WTC11 (cell line): Measurements from ENCODE around the gene MYMX. TPM values are rescaled to one million over a fixed set of nuclear protein-coding genes. Genes with fewer than 3 reads are reported as not detected.
"Not testable (repeated sequence)": the region's sequence is repeated elsewhere in the genome, so short reads cannot be mapped to it uniquely, and the experiment has no call there.

ENCODE experiments used
- ATAC-seq: fragments of 200-7000 bp; cut with Tn5 transposase; 2 replicates; pipeline ENCODE4 v1.10.0; 2021; ENCODE audit warnings: mild to moderate bottlenecking, moderate library complexity
- CTCF ChIA-PET: fragments of 300-600 bp; sonication (Branson Sonifier 250); formaldehyde crosslinking; loops from one replicate; lab custom pipeline; 2021; ENCODE audit warnings: antibody characterized with exemption; lab: Charles Lee
- POLR2A ChIA-PET: fragments of 350-600 bp; sonication (Branson Sonifier 250); formaldehyde crosslinking; loops from one replicate; lab custom pipeline; 2021; ENCODE audit warnings: antibody characterized with exemption; lab: Charles Lee
- DNase-seq: peaks from one replicate; pipeline ENCODE4 v3.0.0; 2021; ENCODE audit warnings: low spot score
- H3K27ac Mint-ChIP-seq: 2 replicates; pipeline ENCODE4 v1.8.0; 2021; ENCODE audit warnings: mixed read lengths
- H3K27me3 Mint-ChIP-seq: 2 replicates; pipeline ENCODE4 v1.8.0; 2021; ENCODE audit warnings: low read depth, mild to moderate bottlenecking, moderate library complexity, mixed read lengths
- H3K36me3 Mint-ChIP-seq: 2 replicates; pipeline ENCODE4 v1.8.0; 2021; ENCODE audit warnings: mixed read lengths
- H3K4me1 Mint-ChIP-seq: 2 replicates; pipeline ENCODE4 v1.8.0; 2022; ENCODE audit warnings: mixed read lengths
- H3K4me3 Mint-ChIP-seq: 2 replicates; pipeline ENCODE4 v1.8.0; 2021; ENCODE audit warnings: mild to moderate bottlenecking, moderate library complexity, mixed read lengths
- H3K9me3 Mint-ChIP-seq: 2 replicates; pipeline ENCODE4 v1.8.0; 2021; ENCODE audit warnings: mixed read lengths
- CREM ChIP-seq: sonication (generic); formaldehyde crosslinking; IDR thresholded peaks from 2 replicates; pipeline ENCODE4 v1.8.1; 2022; ENCODE audit warnings: mild to moderate bottlenecking, missing genetic modification reagents, moderate library complexity
- FOXJ3 ChIP-seq: sonication (generic); formaldehyde crosslinking; IDR thresholded peaks from 2 replicates; pipeline ENCODE4 v1.9.0; 2021; ENCODE audit warnings: missing genetic modification reagents, mild to moderate bottlenecking, borderline replicate concordance
- FOXK1 ChIP-seq: sonication (generic); formaldehyde crosslinking; IDR thresholded peaks from 2 replicates; pipeline ENCODE4 v1.8.0; 2022; ENCODE audit warnings: mild to moderate bottlenecking, moderate library complexity, missing genetic modification reagents
- MXD4 ChIP-seq: fragments of 250-450 bp; sonication (Bioruptor Pico); IDR thresholded peaks from 2 replicates; pipeline ENCODE4 v1.8.0; 2021; ENCODE audit warnings: mild to moderate bottlenecking, moderate library complexity, borderline replicate concordance
- MYBL2 ChIP-seq: sonication (generic); formaldehyde crosslinking; IDR thresholded peaks from 2 replicates; pipeline ENCODE4 v1.8.1; 2023; ENCODE audit warnings: mild to moderate bottlenecking, moderate library complexity, missing genetic modification reagents
- NR3C1 ChIP-seq: sonication (generic); formaldehyde crosslinking; conservative IDR thresholded peaks from 2 replicates; pipeline ENCODE4 v1.8.1; 2023; ENCODE audit warnings: low read depth, mild to moderate bottlenecking, missing genetic modification reagents
- PRRX2 ChIP-seq: fragments of 250-450 bp; sonication (Bioruptor Pico); IDR thresholded peaks from 2 replicates; pipeline ENCODE4 v1.8.0; 2021; ENCODE audit warnings: mild to moderate bottlenecking
- ZBTB21 ChIP-seq: sonication (generic); formaldehyde crosslinking; IDR thresholded peaks from 2 replicates; pipeline ENCODE4 v1.8.1; 2023; ENCODE audit warnings: mild to moderate bottlenecking, missing genetic modification reagents, borderline replicate concordance
- ZNF263 ChIP-seq: sonication (generic); formaldehyde crosslinking; IDR thresholded peaks from 2 replicates; pipeline ENCODE4 v1.8.1; 2022; ENCODE audit warnings: low read depth, mild to moderate bottlenecking, moderate library complexity, missing genetic modification reagents
- ZNF423 ChIP-seq: fragments of 250-450 bp; sonication (Bioruptor Pico); IDR thresholded peaks from 2 replicates; pipeline ENCODE4 v2.1.2; 2022; ENCODE audit warnings: mild to moderate bottlenecking, moderate library complexity
- total RNA-seq: library from RNA; stranded (reverse); gene quantifications from 3 replicates; pipeline ENCODE4 v1.2.3, GENCODE V29; 2021
- TF ChIP-seq, protein P1 (sequence below): sonication (generic); formaldehyde crosslinking; IDR thresholded peaks from 2 replicates; pipeline ENCODE4 v1.8.1; 2022; ENCODE audit warnings: low read depth, mild to moderate bottlenecking, moderate library complexity, missing genetic modification reagents, borderline replicate concordance
- TF ChIP-seq, protein P2 (sequence below): sonication (generic); formaldehyde crosslinking; IDR thresholded peaks from 2 replicates; pipeline ENCODE4 v1.8.0; 2023; ENCODE audit warnings: missing genetic modification reagents
- TF ChIP-seq, protein P3 (sequence below): sonication (generic); formaldehyde crosslinking; IDR thresholded peaks from 2 replicates; pipeline ENCODE4 v1.8.1; 2023; ENCODE audit warnings: mild to moderate bottlenecking, missing genetic modification reagents, moderate library complexity
- TF ChIP-seq, protein P4 (sequence below): sonication (generic); formaldehyde crosslinking; IDR thresholded peaks from 2 replicates; pipeline ENCODE4 v1.8.1; 2023; ENCODE audit warnings: mild to moderate bottlenecking, missing genetic modification reagents, moderate library complexity
- TF ChIP-seq, protein P5 (sequence below): fragments of 250-450 bp; sonication (Bioruptor Pico); IDR thresholded peaks from 2 replicates; pipeline ENCODE4 v2.1.2; 2022; ENCODE audit warnings: mild to moderate bottlenecking, moderate library complexity
- TF ChIP-seq, protein P6 (sequence below): fragments of 250-450 bp; sonication (Bioruptor Pico); conservative IDR thresholded peaks from 2 replicates; pipeline ENCODE4 v1.9.0; 2021; ENCODE audit warnings: mild to moderate bottlenecking
- TF ChIP-seq, protein P7 (sequence below): sonication (generic); formaldehyde crosslinking; IDR thresholded peaks from 2 replicates; pipeline ENCODE4 v1.8.1; 2023; ENCODE audit warnings: mild to moderate bottlenecking, moderate library complexity, missing genetic modification reagents
- TF ChIP-seq, protein P8 (sequence below): sonication (generic); formaldehyde crosslinking; IDR thresholded peaks from 2 replicates; pipeline ENCODE4 v1.8.1; 2022; ENCODE audit warnings: missing genetic modification reagents, borderline replicate concordance
- TF ChIP-seq, protein P9 (sequence below): fragments of 250-450 bp; sonication (Bioruptor Pico); IDR thresholded peaks from 2 replicates; pipeline ENCODE4 v1.9.0; 2021; ENCODE audit warnings: mild to moderate bottlenecking
- TF ChIP-seq, protein P10 (sequence below): sonication (generic); formaldehyde crosslinking; IDR thresholded peaks from 2 replicates; pipeline ENCODE4 v1.8.1; 2022; ENCODE audit warnings: mild to moderate bottlenecking, missing genetic modification reagents, moderate library complexity, borderline replicate concordance

MYMX gene
- total RNA-seq, 1 experiment from 2014 or later: 3.9 TPM

DNA sequence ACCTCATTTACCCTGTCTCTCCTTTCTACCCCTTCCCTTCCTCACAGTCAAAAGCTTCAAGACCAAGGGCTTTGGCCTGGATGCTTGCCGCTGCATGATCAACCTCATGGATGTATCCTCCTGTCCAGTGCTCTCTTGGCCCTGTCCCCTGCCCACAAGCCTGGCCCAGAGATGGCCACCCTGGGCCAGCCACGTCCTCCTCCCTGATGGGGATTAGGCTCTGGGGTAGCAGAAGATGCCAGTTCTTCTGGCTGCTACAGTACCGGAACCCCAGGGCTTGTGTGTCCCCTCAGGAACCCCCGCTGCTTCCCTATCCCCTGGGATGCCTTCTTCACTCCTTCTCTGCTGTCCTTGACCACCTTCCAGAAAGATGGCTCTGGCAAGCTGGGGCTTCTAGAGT, 35.8 kb upstream of the MYMX start:
- H3K27me3 Mint-ChIP-seq: peaks cover 1% of the 10 kb centered on the region; the same call in 1 of the 2 replicates
- TF ChIP-seq, protein P1, sequence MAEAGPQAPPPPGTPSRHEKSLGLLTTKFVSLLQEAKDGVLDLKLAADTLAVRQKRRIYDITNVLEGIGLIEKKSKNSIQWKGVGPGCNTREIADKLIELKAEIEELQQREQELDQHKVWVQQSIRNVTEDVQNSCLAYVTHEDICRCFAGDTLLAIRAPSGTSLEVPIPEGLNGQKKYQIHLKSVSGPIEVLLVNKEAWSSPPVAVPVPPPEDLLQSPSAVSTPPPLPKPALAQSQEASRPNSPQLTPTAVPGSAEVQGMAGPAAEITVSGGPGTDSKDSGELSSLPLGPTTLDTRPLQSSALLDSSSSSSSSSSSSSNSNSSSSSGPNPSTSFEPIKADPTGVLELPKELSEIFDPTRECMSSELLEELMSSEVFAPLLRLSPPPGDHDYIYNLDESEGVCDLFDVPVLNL (CRISPR knock-in tag): no peak
- TF ChIP-seq MXD4: no peak
- TF ChIP-seq ZNF263 (CRISPR knock-in tag): no peak
- TF ChIP-seq, protein P2, sequence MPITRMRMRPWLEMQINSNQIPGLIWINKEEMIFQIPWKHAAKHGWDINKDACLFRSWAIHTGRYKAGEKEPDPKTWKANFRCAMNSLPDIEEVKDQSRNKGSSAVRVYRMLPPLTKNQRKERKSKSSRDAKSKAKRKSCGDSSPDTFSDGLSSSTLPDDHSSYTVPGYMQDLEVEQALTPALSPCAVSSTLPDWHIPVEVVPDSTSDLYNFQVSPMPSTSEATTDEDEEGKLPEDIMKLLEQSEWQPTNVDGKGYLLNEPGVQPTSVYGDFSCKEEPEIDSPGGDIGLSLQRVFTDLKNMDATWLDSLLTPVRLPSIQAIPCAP: no peak
- TF ChIP-seq NR3C1 (CRISPR knock-in tag): no peak
- TF ChIP-seq, protein P3, sequence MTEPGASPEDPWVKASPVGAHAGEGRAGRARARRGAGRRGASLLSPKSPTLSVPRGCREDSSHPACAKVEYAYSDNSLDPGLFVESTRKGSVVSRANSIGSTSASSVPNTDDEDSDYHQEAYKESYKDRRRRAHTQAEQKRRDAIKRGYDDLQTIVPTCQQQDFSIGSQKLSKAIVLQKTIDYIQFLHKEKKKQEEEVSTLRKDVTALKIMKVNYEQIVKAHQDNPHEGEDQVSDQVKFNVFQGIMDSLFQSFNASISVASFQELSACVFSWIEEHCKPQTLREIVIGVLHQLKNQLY (CRISPR knock-in tag): no peak
- TF ChIP-seq CREM (CRISPR knock-in tag): no peak
- TF ChIP-seq, protein P4, sequence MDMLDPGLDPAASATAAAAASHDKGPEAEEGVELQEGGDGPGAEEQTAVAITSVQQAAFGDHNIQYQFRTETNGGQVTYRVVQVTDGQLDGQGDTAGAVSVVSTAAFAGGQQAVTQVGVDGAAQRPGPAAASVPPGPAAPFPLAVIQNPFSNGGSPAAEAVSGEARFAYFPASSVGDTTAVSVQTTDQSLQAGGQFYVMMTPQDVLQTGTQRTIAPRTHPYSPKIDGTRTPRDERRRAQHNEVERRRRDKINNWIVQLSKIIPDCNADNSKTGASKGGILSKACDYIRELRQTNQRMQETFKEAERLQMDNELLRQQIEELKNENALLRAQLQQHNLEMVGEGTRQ: no peak
- no peak for TF ChIP-seq FOXJ3 (CRISPR knock-in tag)
- TF ChIP-seq FOXK1: no peak
- no peak for TF ChIP-seq PRRX2 (CRISPR knock-in tag)
- no peak for TF ChIP-seq MYBL2 (CRISPR knock-in tag)
- TF ChIP-seq, protein P5, sequence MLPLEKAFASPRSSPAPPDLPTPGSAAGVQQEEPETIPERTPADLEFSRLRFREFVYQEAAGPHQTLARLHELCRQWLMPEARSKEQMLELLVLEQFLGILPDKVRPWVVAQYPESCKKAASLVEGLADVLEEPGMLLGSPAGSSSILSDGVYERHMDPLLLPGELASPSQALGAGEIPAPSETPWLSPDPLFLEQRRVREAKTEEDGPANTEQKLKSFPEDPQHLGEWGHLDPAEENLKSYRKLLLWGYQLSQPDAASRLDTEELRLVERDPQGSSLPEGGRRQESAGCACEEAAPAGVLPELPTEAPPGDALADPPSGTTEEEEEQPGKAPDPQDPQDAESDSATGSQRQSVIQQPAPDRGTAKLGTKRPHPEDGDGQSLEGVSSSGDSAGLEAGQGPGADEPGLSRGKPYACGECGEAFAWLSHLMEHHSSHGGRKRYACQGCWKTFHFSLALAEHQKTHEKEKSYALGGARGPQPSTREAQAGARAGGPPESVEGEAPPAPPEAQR: no peak
- TF ChIP-seq, protein P6, sequence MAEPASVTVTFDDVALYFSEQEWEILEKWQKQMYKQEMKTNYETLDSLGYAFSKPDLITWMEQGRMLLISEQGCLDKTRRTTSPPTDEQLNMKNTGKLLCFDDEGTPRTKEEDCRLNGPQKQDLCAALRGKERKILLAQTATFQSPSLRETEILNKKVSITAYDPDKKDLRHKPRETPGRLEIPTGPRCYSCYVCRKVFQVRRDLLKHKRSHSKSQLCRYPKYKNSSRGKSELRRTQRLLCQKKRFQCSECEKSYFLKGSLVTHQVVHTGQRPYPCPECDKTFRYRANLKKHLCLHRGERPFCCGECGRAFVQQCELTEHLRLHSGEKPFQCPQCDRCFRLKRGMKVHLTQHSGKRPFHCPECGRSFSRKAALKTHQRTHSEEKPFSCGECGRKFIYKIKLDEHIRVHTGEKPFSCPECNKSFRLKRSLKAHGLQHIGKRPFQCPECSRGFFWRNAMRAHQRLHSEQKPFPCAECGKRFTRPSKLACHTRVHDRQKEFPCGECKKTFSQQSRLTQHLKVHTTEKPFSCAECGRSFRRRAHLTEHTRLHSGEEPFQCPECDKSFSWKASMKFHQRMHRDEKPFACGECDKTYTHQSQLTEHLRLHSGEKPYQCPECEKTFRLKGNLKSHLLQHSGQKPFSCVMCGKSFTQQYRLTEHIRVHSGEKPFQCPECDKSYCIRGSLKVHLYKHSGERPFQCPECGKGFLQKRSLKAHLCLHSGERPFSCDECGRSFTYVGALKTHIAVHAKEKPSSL (CRISPR knock-in tag): no peak
- TF ChIP-seq, protein P7, sequence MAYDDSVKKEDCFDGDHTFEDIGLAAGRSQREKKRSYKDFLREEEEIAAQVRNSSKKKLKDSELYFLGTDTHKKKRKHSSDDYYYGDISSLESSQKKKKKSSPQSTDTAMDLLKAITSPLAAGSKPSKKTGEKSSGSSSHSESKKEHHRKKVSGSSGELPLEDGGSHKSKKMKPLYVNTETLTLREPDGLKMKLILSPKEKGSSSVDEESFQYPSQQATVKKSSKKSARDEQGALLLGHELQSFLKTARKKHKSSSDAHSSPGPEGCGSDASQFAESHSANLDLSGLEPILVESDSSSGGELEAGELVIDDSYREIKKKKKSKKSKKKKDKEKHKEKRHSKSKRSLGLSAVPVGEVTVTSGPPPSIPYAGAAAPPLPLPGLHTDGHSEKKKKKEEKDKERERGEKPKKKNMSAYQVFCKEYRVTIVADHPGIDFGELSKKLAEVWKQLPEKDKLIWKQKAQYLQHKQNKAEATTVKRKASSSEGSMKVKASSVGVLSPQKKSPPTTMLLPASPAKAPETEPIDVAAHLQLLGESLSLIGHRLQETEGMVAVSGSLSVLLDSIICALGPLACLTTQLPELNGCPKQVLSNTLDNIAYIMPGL: no peak
- TF ChIP-seq ZNF423: no peak
- no peak for TF ChIP-seq ZBTB21 (CRISPR knock-in tag)
- TF ChIP-seq, protein P8, sequence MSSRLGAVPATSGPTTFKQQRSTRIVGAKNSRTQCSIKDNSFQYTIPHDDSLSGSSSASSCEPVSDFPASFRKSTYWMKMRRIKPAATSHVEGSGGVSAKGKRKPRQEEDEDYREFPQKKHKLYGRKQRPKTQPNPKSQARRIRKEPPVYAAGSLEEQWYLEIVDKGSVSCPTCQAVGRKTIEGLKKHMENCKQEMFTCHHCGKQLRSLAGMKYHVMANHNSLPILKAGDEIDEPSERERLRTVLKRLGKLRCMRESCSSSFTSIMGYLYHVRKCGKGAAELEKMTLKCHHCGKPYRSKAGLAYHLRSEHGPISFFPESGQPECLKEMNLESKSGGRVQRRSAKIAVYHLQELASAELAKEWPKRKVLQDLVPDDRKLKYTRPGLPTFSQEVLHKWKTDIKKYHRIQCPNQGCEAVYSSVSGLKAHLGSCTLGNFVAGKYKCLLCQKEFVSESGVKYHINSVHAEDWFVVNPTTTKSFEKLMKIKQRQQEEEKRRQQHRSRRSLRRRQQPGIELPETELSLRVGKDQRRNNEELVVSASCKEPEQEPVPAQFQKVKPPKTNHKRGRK (CRISPR knock-in tag): no peak
- TF ChIP-seq, protein P9, sequence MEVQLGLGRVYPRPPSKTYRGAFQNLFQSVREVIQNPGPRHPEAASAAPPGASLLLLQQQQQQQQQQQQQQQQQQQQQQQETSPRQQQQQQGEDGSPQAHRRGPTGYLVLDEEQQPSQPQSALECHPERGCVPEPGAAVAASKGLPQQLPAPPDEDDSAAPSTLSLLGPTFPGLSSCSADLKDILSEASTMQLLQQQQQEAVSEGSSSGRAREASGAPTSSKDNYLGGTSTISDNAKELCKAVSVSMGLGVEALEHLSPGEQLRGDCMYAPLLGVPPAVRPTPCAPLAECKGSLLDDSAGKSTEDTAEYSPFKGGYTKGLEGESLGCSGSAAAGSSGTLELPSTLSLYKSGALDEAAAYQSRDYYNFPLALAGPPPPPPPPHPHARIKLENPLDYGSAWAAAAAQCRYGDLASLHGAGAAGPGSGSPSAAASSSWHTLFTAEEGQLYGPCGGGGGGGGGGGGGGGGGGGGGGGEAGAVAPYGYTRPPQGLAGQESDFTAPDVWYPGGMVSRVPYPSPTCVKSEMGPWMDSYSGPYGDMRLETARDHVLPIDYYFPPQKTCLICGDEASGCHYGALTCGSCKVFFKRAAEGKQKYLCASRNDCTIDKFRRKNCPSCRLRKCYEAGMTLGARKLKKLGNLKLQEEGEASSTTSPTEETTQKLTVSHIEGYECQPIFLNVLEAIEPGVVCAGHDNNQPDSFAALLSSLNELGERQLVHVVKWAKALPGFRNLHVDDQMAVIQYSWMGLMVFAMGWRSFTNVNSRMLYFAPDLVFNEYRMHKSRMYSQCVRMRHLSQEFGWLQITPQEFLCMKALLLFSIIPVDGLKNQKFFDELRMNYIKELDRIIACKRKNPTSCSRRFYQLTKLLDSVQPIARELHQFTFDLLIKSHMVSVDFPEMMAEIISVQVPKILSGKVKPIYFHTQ (CRISPR knock-in tag): no peak
- TF ChIP-seq, protein P10, sequence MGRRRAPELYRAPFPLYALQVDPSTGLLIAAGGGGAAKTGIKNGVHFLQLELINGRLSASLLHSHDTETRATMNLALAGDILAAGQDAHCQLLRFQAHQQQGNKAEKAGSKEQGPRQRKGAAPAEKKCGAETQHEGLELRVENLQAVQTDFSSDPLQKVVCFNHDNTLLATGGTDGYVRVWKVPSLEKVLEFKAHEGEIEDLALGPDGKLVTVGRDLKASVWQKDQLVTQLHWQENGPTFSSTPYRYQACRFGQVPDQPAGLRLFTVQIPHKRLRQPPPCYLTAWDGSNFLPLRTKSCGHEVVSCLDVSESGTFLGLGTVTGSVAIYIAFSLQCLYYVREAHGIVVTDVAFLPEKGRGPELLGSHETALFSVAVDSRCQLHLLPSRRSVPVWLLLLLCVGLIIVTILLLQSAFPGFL (CRISPR knock-in tag): no peak
- TF ChIP-seq, all 79 proteins: peak for 0
- DNase-seq (no peak), ATAC-seq (no peak)
- ChIA-PET CTCF (interaction anchor here (0.9 to 1.6 kb wide), 5 partner anchors 8 to 84 kb away, joined by 3 to 5 read pairs (median 3); partner anchors contain the start of gene SLC29A1), POLR2A (interaction anchor here (0.7 kb wide), 1 partner anchor 44 kb away, joined by 3 read pairs; no protein-coding TSS in a partner anchor)
- Mint-ChIP-seq H3K36me3 (no peaks in the 10 kb centered on the region), H3K4me3 (no peak overlapping the region), H3K27ac (no peak overlapping the region), H3K9me3 (no peaks in the 10 kb centered on the region), H3K4me1 (peaks cover 31% of the 10 kb centered on the region)

DNA sequence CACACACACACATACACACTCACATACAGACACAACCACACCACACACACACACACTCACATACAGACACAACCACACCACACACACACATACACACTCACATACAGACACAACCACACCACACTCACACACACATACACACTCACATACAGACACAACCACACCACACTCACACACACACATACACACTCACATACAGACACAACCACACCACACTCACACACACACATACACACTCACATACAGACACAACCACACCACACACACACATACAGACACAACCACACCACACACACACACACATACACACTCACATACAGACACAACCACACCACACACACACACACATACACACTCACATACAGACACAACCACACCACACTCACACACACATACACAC, 34.9 kb upstream of the MYMX start:
- CTCF ChIA-PET: interaction anchor here (1.4 to 2.3 kb wide), 3 partner anchors 9 to 42 kb away, joined by 3 to 7 read pairs (median 5); partner anchors contain the start of gene SLC29A1
- ATAC-seq, POLR2A ChIA-PET, H3K4me3 Mint-ChIP-seq, DNase-seq, H3K27ac Mint-ChIP-seq, H3K27me3 Mint-ChIP-seq, H3K9me3 Mint-ChIP-seq, H3K36me3 Mint-ChIP-seq: not testable (repeated sequence)
- peaks cover 33% of the 10 kb centered on the region for H3K4me1 Mint-ChIP-seq
